DMS114 treated with DMSO at 0.1 percent for 48 hours (cell line): Measurements from ENCODE around the gene OXTR.

Experiments
- DNase-seq: peaks from one replicate; lab custom pipeline; 2025; ENCODE audit not compliant: unreplicated experiment; lab: John Stamatoyannopoulos, UW

Gene OXTR

DNA sequence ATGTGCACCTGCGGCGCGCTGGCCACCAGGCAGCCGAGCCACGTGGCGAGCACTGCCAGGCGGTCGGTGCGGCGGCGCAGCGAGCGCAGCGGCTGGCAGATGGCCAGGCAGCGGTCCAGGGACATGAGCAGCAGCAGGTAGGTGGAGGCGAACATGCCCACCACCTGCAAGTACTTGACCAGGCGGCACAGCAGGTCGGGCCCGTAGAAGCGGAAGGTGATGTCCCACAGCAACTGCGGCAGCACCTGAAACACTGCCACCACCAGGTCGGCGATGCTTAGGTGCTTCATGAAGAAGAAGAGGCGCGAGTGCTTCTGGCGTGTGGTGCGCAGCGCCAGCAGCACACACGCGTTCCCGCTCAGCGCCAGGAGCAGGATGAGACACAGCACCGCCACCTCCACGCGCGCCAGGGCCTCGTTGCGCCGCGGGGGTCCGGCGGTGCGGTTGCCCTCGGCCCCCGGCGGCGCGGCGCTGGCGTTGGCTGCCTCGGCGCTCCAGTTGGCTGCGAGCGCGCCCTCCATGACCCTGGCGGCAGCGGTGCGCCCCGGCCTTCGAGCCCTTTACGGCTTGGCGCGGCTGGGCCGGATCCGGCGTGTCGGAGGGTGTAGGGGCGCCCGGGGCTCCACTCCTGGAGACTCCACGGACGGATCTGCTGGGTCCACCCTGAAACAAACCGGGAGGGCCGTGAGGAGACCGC is 1.6 kb downstream of the OXTR start:
- no peak for DNase-seq

- no peak for DNase-seq
These were observed 2.2 kb downstream of the OXTR start for GRCh38 chr3:8767256-8767666.

GRCh38 chr3:8766148-8766547 is 3.3 kb downstream of the OXTR start:
- DNase-seq = no peak

DNA sequence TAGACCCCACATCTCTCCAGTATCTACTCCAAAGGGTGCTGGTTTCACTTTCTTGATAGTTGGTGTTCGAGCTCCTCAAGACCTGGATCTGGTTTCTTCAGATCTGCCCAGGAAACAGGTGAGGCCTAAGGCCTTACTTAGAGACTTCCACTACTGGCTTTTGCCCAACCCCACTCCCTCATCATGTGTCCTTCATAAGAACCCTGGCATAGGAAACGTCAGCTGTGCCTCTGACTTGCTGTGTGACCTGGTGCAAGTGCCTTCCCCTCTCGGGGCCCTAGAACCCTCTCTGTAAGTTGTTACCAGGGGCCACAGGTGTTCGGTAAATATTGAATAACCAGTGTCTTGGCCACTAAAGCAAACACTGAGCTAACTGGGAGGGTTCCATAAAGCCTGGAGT is 3.9 kb downstream of the OXTR start:
- no peak for DNase-seq

GRCh38 chr3:8764528-8764927 is 4.9 kb downstream of the OXTR start:
- DNase-seq = no peak

- DNase-seq = no peak
These were observed 6.6 kb downstream of the OXTR start for GRCh38 chr3:8762607-8763377.

GRCh38 chr3:8761866-8762265 is 7.5 kb downstream of the OXTR start:
- DNase-seq = no peak

DNA sequence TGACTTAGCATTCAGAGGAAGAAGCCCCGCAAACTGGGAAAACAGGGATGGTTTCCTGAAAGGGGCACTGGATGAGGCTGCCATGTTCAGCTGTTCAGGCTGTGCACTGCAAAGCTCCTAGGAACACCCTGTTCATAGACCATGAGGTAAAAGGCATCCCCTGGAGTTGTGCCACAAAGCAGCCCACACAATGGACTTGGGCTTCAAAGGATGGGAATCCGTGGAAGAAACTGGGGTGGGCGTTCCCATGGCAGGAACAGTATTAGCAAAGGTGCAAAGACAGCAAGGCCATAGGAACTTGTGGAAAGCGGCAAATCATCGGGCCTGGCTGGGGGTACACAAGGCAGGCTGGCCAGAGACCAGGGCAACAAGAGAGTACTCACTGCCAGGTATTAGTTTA is 8.9 kb downstream of the OXTR start:
- no peak for DNase-seq

- no peak for DNase-seq
These were observed 9.3 kb downstream of the OXTR start for GRCh38 chr3:8760091-8760490.

DNA sequence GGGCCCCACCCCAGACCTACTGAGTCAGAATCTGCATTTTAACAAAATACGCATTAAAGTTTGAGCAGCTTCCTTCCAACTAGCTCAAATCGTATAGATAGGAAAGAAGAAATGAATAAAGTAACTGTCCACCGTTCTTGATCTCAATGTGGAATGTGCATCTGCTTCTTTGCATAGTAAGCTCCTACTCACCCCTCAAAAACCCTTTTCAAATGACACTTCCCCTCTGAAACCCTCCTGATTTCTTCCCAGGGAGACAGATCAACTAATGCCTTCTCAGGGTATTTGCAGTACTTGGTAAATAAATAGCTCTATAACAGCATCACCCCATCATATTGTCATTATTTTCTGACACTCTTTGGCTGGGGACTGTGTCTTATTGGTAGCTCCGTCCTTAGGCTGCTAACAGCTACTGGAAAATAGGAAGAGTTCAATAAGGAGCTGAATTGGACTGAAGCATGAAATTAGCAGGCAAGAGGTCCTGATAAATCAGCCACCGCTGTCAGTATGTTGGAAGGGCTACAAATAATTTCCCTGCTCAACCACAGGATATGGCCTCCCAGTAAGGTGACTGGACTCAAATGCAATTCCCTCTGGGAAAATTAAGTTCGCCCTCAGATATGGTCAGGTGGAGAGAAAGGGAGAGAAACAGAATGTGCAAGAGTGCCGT is 10.2 kb downstream of the OXTR start:
- no peak for DNase-seq

GRCh38 chr3:8757551-8758518 is 11.6 kb downstream of the OXTR start:
- DNase-seq = no peak

- no peak for DNase-seq
These were observed 12.7 kb downstream of the OXTR start for GRCh38 chr3:8756671-8757070.

GRCh38 chr3:8755564-8756237 is 13.7 kb downstream of the OXTR start:
- DNase-seq = no peak

- no peak for DNase-seq
These were observed 14.3 kb downstream of the OXTR start for GRCh38 chr3:8755097-8755496.

- no peak for DNase-seq
These were observed 16.6 kb downstream of the OXTR start for GRCh38 chr3:8752832-8753231.

DNA sequence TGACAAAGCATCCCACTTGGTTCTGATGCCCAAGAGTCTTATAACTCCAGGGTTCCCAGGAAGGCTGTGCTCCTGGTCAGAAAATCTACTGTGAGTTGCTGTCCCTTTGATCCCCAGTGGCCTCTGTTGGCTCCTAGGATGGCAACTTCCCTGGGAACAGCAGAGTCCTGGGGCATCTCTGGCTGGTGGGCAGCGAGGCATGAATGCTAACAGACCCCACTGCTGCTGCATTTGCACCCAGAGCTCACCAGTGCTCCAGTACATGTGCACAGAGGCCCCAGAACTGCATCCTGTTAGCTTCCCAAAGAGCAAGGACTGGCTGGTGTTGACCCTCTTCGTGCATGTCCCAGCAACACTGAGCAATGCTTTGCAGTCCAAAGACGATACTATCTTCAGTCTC is 20.1 kb downstream of the OXTR start:
- DNase-seq = no peak

GRCh38 chr3:8746780-8747345 is 22.6 kb downstream of the OXTR start:
- no peak for DNase-seq

GRCh38 chr3:8745619-8746370 is 23.6 kb downstream of the OXTR start:
- no peak for DNase-seq

DNA sequence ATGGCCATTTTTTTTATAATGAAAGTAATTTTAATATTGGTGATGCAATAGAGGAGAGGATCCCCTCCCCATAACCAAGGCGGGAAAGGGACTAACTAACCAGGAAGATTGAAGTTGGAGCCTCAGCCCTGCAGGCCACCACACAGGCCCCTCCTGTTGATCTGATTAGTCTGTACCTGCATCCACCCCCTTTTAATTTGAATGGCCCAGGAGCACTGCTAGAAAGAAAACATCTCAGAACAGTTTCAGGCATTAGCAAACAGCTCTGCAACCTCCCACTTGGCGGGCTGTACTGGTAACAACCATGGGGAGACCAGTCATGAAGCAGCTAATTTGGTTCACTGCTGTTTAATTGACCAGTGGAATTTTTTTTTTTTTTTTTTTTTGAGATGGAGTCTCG is 25.5 kb downstream of the OXTR start:
- no peak for DNase-seq
